GM21360 (cell line): ENCODE data around the gene ANKRD52.
A peak's percentile ranks its signal among the peaks of the same experiment; 100 is the strongest.
"Not testable (repeated sequence)": the region's sequence is repeated elsewhere in the genome, so short reads cannot be mapped to it uniquely, and the experiment has no call there.

Experiments used
- ATAC-seq: cut with Tn5 transposase; IDR thresholded peaks from one replicate; pipeline ENCODE4 v1.9.1; 2021; ENCODE audit warnings: mild to moderate bottlenecking, moderate library complexity; ENCODE audit not compliant: unreplicated experiment

Gene ANKRD52

GRCh38 chr12:56258068-56258819 lies at the start of gene ANKRD52:
ANKRD52 (minus strand) TSS chr12:56258384; CDS start chr12:56258269, 115 bp downstream.
- peak; percentile 68 for ATAC-seq

- ATAC-seq, result no peak
Measured at GRCh38 chr12:56307221-56307965, 49.2 kb upstream of the ANKRD52 start.

- no peak for ATAC-seq
Measured at GRCh38 chr12:56304872-56305590, 46.8 kb upstream of the ANKRD52 start.

GRCh38 chr12:56304276-56304675 lies 46.1 kb upstream of the ANKRD52 start:
- no peak for ATAC-seq

GRCh38 chr12:56300644-56301464 lies 42.7 kb upstream of the ANKRD52 start:
- ATAC-seq, result no peak

- ATAC-seq, result peak; percentile 91
Measured at GRCh38 chr12:56299853-56300643, 41.9 kb upstream of the ANKRD52 start, which contains the start of gene CS. CS (minus strand) TSS chr12:56300330; CDS start chr12:56300201, 129 bp downstream.

GRCh38 chr12:56299308-56299852 lies 41.2 kb upstream of the ANKRD52 start:
- ATAC-seq, result no peak

GRCh38 chr12:56298828-56299227 lies 40.6 kb upstream of the ANKRD52 start:
- no peak for ATAC-seq

- no peak for ATAC-seq
Measured at GRCh38 chr12:56297400-56297799, 39.2 kb upstream of the ANKRD52 start.

GRCh38 chr12:56296295-56296694 lies 38.1 kb upstream of the ANKRD52 start:
- no peak for ATAC-seq

- no peak for ATAC-seq
Measured at GRCh38 chr12:56293795-56294194, 35.6 kb upstream of the ANKRD52 start.

GRCh38 chr12:56288705-56289387 lies 30.7 kb upstream of the ANKRD52 start:
- no peak for ATAC-seq

- ATAC-seq, result no peak
Measured at GRCh38 chr12:56286044-56286830, 28.1 kb upstream of the ANKRD52 start.

GRCh38 chr12:56284263-56284662 lies 26.1 kb upstream of the ANKRD52 start:
- not testable (repeated sequence) for ATAC-seq

GRCh38 chr12:56282579-56282978 lies 24.4 kb upstream of the ANKRD52 start:
- no peak for ATAC-seq

- no peak for ATAC-seq
Measured at GRCh38 chr12:56282030-56282429, 23.8 kb upstream of the ANKRD52 start.

GRCh38 chr12:56280849-56281248 lies 22.7 kb upstream of the ANKRD52 start:
- no peak for ATAC-seq

GRCh38 chr12:56278905-56279304 lies 20.7 kb upstream of the ANKRD52 start:
- ATAC-seq, result no peak
